ENCODE data around the gene FAM3C. TPM values are rescaled to one million over a fixed set of nuclear protein-coding genes. Genes with fewer than 3 reads are reported as not detected.

Gene FAM3C
- total and polyA plus RNA-seq, 10 of the 15 experiments (the other 5 are each of a cell fraction or from before 2014, with no cell fraction given) = 11.0 to 110 (median 27.8) TPM

- POLR2A ChIA-PET = interaction anchor here (1.1 to 2.6 kb wide), 7 partner anchors 10 to 140 kb away, joined by 4 to 17 read pairs (median 8); no protein-coding TSS in a partner anchor
- TF ChIP-seq, protein P1, sequence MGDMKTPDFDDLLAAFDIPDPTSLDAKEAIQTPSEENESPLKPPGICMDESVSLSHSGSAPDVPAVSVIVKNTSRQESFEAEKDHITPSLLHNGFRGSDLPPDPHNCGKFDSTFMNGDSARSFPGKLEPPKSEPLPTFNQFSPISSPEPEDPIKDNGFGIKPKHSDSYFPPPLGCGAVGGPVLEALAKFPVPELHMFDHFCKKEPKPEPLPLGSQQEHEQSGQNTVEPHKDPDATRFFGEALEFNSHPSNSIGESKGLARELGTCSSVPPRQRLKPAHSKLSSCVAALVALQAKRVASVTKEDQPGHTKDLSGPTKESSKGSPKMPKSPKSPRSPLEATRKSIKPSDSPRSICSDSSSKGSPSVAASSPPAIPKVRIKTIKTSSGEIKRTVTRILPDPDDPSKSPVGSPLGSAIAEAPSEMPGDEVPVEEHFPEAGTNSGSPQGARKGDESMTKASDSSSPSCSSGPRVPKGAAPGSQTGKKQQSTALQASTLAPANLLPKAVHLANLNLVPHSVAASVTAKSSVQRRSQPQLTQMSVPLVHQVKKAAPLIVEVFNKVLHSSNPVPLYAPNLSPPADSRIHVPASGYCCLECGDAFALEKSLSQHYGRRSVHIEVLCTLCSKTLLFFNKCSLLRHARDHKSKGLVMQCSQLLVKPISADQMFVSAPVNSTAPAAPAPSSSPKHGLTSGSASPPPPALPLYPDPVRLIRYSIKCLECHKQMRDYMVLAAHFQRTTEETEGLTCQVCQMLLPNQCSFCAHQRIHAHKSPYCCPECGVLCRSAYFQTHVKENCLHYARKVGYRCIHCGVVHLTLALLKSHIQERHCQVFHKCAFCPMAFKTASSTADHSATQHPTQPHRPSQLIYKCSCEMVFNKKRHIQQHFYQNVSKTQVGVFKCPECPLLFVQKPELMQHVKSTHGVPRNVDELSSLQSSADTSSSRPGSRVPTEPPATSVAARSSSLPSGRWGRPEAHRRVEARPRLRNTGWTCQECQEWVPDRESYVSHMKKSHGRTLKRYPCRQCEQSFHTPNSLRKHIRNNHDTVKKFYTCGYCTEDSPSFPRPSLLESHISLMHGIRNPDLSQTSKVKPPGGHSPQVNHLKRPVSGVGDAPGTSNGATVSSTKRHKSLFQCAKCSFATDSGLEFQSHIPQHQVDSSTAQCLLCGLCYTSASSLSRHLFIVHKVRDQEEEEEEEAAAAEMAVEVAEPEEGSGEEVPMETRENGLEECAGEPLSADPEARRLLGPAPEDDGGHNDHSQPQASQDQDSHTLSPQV (IDR thresholded peaks at IDR 0.05) = peak; percentile 98
- TF ChIP-seq RELA (IDR thresholded peaks at IDR 0.05; ENCODE audit: borderline replicate concordance, partially characterized antibody) (no peak), BCL11A (IDR thresholded peaks at IDR 0.05; ENCODE audit: low read depth, low read length) (no peak), ZNF274 (IDR thresholded peaks at IDR 0.05; ENCODE audit: insufficient read depth, insufficient read length) (no peak), MTA2 (IDR thresholded peaks at IDR 0.05; ENCODE audit: low read depth) (no peak), JUND (IDR thresholded peaks at IDR 0.05; ENCODE audit: low read depth, low read length) (no peak), CREM (IDR thresholded peaks at IDR 0.05; ENCODE audit: low read depth) (no peak), SPI1 (IDR thresholded peaks at IDR 0.05; ENCODE audit: borderline replicate concordance, insufficient read depth, low read depth, low read length) (no peak), FOXM1 (IDR thresholded peaks at IDR 0.05; ENCODE audit: low read depth, low read length) (0 out of 2 replicates have a peak, but pooled peaks have one; percentile 11), KDM1A (IDR thresholded peaks at IDR 0.05; ENCODE audit: borderline replicate concordance) (no peak), KLF5 (IDR thresholded peaks at IDR 0.05; ENCODE audit: partially characterized antibody) (no peak), PBX3 (IDR thresholded peaks at IDR 0.05; ENCODE audit: insufficient replicate concordance, low read depth, low read length) (no peak), SUZ12 (IDR thresholded peaks at IDR 0.05; ENCODE audit: unreplicated experiment) (no peak)
- TF ChIP-seq, protein P2, sequence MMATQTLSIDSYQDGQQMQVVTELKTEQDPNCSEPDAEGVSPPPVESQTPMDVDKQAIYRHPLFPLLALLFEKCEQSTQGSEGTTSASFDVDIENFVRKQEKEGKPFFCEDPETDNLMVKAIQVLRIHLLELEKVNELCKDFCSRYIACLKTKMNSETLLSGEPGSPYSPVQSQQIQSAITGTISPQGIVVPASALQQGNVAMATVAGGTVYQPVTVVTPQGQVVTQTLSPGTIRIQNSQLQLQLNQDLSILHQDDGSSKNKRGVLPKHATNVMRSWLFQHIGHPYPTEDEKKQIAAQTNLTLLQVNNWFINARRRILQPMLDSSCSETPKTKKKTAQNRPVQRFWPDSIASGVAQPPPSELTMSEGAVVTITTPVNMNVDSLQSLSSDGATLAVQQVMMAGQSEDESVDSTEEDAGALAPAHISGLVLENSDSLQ (IDR thresholded peaks at IDR 0.05) = no peak
- TF ChIP-seq, protein P3, sequence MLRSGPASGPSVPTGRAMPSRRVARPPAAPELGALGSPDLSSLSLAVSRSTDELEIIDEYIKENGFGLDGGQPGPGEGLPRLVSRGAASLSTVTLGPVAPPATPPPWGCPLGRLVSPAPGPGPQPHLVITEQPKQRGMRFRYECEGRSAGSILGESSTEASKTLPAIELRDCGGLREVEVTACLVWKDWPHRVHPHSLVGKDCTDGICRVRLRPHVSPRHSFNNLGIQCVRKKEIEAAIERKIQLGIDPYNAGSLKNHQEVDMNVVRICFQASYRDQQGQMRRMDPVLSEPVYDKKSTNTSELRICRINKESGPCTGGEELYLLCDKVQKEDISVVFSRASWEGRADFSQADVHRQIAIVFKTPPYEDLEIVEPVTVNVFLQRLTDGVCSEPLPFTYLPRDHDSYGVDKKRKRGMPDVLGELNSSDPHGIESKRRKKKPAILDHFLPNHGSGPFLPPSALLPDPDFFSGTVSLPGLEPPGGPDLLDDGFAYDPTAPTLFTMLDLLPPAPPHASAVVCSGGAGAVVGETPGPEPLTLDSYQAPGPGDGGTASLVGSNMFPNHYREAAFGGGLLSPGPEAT (IDR thresholded peaks at IDR 0.05; ENCODE audit: low read depth) = no peak
Observed at GRCh38 chr7:121390109-121390508, 6.0 kb downstream of the FAM3C start.

More at GRCh38 chr7:121390109-121390508, 6.0 kb downstream of the FAM3C start:
- ATAC-seq = no peak
- Histone ChIP-seq H3K79me2 (ENCODE audit: control insufficient read depth, insufficient read depth, low read length) (peaks cover 94% of the 10 kb centered on the region), H3K9me3 (replicated peaks; ENCODE audit: control insufficient read depth, insufficient read depth, low read length) (peaks cover 1% of the 10 kb centered on the region; the same call in 1 of the 3 replicates), H3K9ac (ENCODE audit: control insufficient read depth, insufficient read depth, low read length) (no peak overlapping the region), H3K4me3 (no peak overlapping the region), H3K36me3 (ENCODE audit: control insufficient read depth in 2 of 2, insufficient read depth in 2 of 2, low read length in 1 of 2) (no peaks in the 10 kb centered on the region), H3K27me3 (replicated peaks in 1 of 2; ENCODE audit: control insufficient read depth in 2 of 2, insufficient read depth in 2 of 2, low read length in 1 of 2) (no peaks in the 10 kb centered on the region), H4K20me1 (ENCODE audit: control insufficient read depth, insufficient read depth) (no peaks in the 10 kb centered on the region), H3K4me2 (ENCODE audit: control insufficient read depth, insufficient read depth) (peak overlapping the region; percentile 36; the same call in 1 of the 2 replicates), H2AFZ (ENCODE audit: control insufficient read depth, low read depth, low read length) (no peak overlapping the region), H3K4me1 (ENCODE audit: control insufficient read depth, insufficient read depth, low read length) (peaks cover 27% of the 10 kb centered on the region), H3K27ac (ENCODE audit: control insufficient read depth, insufficient read depth) (peak overlapping the region; percentile 28; the same call in 1 of the 2 replicates)
- DNase-seq (ENCODE audit: low read depth, low spot score) = no peak
- ChIA-PET CTCF (interaction anchor here (1.0 to 12.1 kb wide), 6 partner anchors 9 to 1496 kb away, joined by 3 to 87 read pairs (median 6); partner anchors contain the start of gene CADPS2), SMC1A (ENCODE audit: uncharacterized antibody, unreplicated experiment) (interaction anchor here (1.4 to 13.5 kb wide), 4 partner anchors 16 to 112 kb away, joined by 3 to 281 read pairs (median 10); no protein-coding TSS in a partner anchor), RAD21 (ENCODE audit: unreplicated experiment) (interaction anchor here (0.8 to 10.5 kb wide), 6 partner anchors 8 to 154 kb away, joined by 3 to 272 read pairs (median 16); no protein-coding TSS in a partner anchor)
- intact Hi-C loops (cut with micrococcal nuclease; ENCODE audit: unreplicated experiment) (no loop called here), in situ Hi-C loops (cut with MboI) (loop anchor here (25.0 kb wide), 1 partner anchor 978 kb away; no protein-coding TSS in a partner anchor)
- FAIRE-seq = no peak
- BruUV-seq (replicated peaks) = no TSS peak

All from GM12878 (cell line).